ENCODE measurements around the gene PLXDC1.

DNA sequence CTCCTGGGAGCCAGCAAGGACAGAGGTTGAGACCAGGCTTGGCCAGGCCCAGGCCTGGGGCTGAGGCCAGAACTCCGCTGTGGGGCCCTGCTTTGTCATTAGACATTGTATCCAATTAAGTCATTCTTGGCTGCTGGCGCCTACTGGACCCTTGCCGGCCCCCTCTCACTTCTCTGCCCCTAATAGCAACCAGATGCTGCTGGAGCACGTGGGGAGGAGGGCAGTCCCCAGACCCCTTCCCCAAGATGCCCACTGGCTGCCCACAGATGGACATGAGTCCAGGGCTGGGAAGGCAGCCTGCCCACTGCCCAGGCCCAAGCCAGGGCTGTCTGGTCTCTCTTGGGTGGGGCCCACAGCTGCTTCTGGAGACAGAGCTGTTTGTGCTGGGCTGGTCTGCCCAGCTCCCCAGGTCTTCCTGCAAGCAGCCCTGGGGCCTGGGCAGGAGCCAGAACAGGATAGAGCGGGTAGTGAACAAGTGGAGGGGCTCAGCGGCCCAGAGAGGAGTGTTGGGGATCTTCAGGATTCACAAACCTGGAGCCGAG lies 7.8 kb downstream of the PLXDC1 start:
- no peak for TF ChIP-seq POU2F2 (IDR thresholded peaks at IDR 0.05; ENCODE audit: low read depth, low read length)
- no peak for TF ChIP-seq POLR2AphosphoS5 (IDR thresholded peaks at IDR 0.05; ENCODE audit: low read depth, low read length)
- no peak for TF ChIP-seq PAX5 (IDR thresholded peaks at IDR 0.05; ENCODE audit: insufficient read depth, low read length, severe bottlenecking)

All from GM12891 (cell line).